NCI-H1092 treated with DMSO at 0.1 percent for 48 hours (cell line): ENCODE measurements around the gene RNASE7.
A peak's percentile ranks its signal among the peaks of the same experiment; 100 is the strongest.

Experiments
- DNase-seq: peaks from one replicate; lab custom pipeline; 2025; lab: John Stamatoyannopoulos, UW

The RNASE7 gene

GRCh38 chr14:21069388-21070082 lies 27.4 kb downstream of the RNASE7 start:
- DNase-seq: peak; percentile 55

- DNase-seq: peak; percentile 55
Measured at GRCh38 chr14:21070083-21070609, 28.0 kb downstream of the RNASE7 start, which contains the start of gene ARHGEF40. Gene ARHGEF40, plus strand, starts transcription at chr14:21070304. Its CDS starts 93 bp downstream, at chr14:21070397.

- DNase-seq: no peak
Measured at GRCh38 chr14:21070610-21071224, 28.6 kb downstream of the RNASE7 start.

- peak; percentile 81 for DNase-seq
Measured at GRCh38 chr14:21071225-21072030, 29.3 kb downstream of the RNASE7 start.

GRCh38 chr14:21072031-21072473 lies 29.9 kb downstream of the RNASE7 start:
- no peak for DNase-seq

GRCh38 chr14:21072781-21073339 lies 30.7 kb downstream of the RNASE7 start:
- no peak for DNase-seq

GRCh38 chr14:21073921-21074320 lies 31.8 kb downstream of the RNASE7 start:
- DNase-seq: no peak

- no peak for DNase-seq
Measured at GRCh38 chr14:21074398-21075272, 32.5 kb downstream of the RNASE7 start.

GRCh38 chr14:21075719-21076437 lies 33.7 kb downstream of the RNASE7 start:
- no peak for DNase-seq

GRCh38 chr14:21077672-21078071 lies 35.5 kb downstream of the RNASE7 start:
- no peak for DNase-seq

- DNase-seq: no peak
Measured at GRCh38 chr14:21078287-21078686, 36.1 kb downstream of the RNASE7 start.

GRCh38 chr14:21078726-21079125 lies 36.6 kb downstream of the RNASE7 start:
- DNase-seq: no peak

GRCh38 chr14:21081521-21082142 lies 39.5 kb downstream of the RNASE7 start:
- DNase-seq: no peak

- no peak for DNase-seq
Measured at GRCh38 chr14:21083565-21084325, 41.6 kb downstream of the RNASE7 start.

GRCh38 chr14:21084396-21084795 lies 42.2 kb downstream of the RNASE7 start:
- no peak for DNase-seq

GRCh38 chr14:21084998-21085853 lies 43.1 kb downstream of the RNASE7 start:
- DNase-seq: no peak

GRCh38 chr14:21086908-21087293 lies 44.7 kb downstream of the RNASE7 start:
- DNase-seq: no peak
